OCI-LY3 (cell line): ENCODE data around the gene MAGI2.

Experiments
- H2AFZ ChIP-seq: fragments of 200-600, 300-600 bp; shearing (Covaris generic); 2 replicates; pipeline ENCODE4 v1.6.0; 2014; ENCODE audit warnings: antibody characterized with exemption, low read depth, low read length
- H3K27ac ChIP-seq: fragments of 200-600, 300-600 bp; sonication (generic); 2 replicates; pipeline ENCODE4 v1.5.1; 2014; ENCODE audit warnings: mild to moderate bottlenecking, low read length, moderate library complexity, mixed read lengths
- H3K27me3 ChIP-seq: fragments of 200-600, 300-600 bp; sonication (generic); 2 replicates; pipeline ENCODE4 v1.6.1; 2014; ENCODE audit warnings: low read depth, low read length, mixed read lengths
- H3K36me3 ChIP-seq: fragments of 200-600, 300-600 bp; sonication (generic); replicated peaks from 2 replicates; pipeline ENCODE3; 2014; ENCODE audit warnings: low read depth, low read length, mixed read lengths
- H3K4me1 ChIP-seq: fragments of 300-600, 200-600 bp; sonication (generic); 2 replicates; pipeline ENCODE4 v1.6.1; 2014; ENCODE audit warnings: low read length, mixed read lengths
- H3K4me2 ChIP-seq: fragments of 200-600, 300-600 bp; sonication (generic); 2 replicates; pipeline ENCODE4 v1.6.1; 2014; ENCODE audit warnings: low read length, mixed read lengths
- H3K4me3 ChIP-seq: fragments of 300-600, 200-600 bp; sonication (generic); 2 replicates; pipeline ENCODE4 v1.5.1; 2014; ENCODE audit warnings: antibody characterized with exemption, mild to moderate bottlenecking, low read length, moderate library complexity
- H3K79me2 ChIP-seq: fragments of 300-600, 200-600 bp; shearing (Covaris generic); 2 replicates; pipeline ENCODE4 v1.6.1; 2014; ENCODE audit warnings: mild to moderate bottlenecking, low read length, mixed read lengths
- H3K9ac ChIP-seq: fragments of 300-600, 200-600 bp; shearing (Covaris generic); 2 replicates; pipeline ENCODE4 v1.6.0; 2014; ENCODE audit warnings: mild to moderate bottlenecking, low read length, moderate library complexity
- H3K9me3 ChIP-seq: fragments of 200-600, 300-600 bp; shearing (Covaris generic); 2 replicates; pipeline ENCODE4 v1.6.1; 2014; ENCODE audit warnings: low read length, mixed read lengths; ENCODE audit not compliant: insufficient read depth
- H4K20me1 ChIP-seq: fragments of 200-600, 300-600 bp; sonication (generic); 2 replicates; pipeline ENCODE4 v1.6.1; 2016; ENCODE audit warnings: low read length, mixed read lengths; ENCODE audit not compliant: insufficient read depth
- CTCF ChIP-seq: fragments of 200-600, 300-600 bp; sonication (generic); IDR thresholded peaks from 2 replicates; pipeline ENCODE4 v1.5.1; 2014; ENCODE audit warnings: antibody characterized with exemption, low read length, low read depth
- EZH2phosphoT487 ChIP-seq: fragments of 200-600 bp; shearing (Covaris generic); IDR thresholded peaks from 2 replicates; pipeline ENCODE4 v1.6.1; 2018; ENCODE audit warnings: antibody characterized with exemption, mixed run types, low read depth

MAGI2 gene

GRCh38 chr7:79398138-79398749 lies 55.2 kb downstream of the MAGI2 start:
- Histone ChIP-seq H3K4me3 (no peak overlapping the region), H3K9me3 (no peaks in the 10 kb centered on the region), H3K36me3 (no peaks in the 10 kb centered on the region), H3K27me3 (no peaks in the 10 kb centered on the region), H3K4me1 (no peaks in the 10 kb centered on the region), H3K79me2 (no peaks in the 10 kb centered on the region), H3K27ac (no peak overlapping the region), H3K9ac (no peak overlapping the region), H2AFZ (no peak overlapping the region), H4K20me1 (no peaks in the 10 kb centered on the region), H3K4me2 (no peak overlapping the region)
- TF ChIP-seq CTCF (no peak), EZH2phosphoT487 (no peak)

- no peaks in the 10 kb centered on the region for H3K9me3 ChIP-seq
- no peaks in the 10 kb centered on the region for H3K79me2 ChIP-seq
- H3K36me3 ChIP-seq, result no peaks in the 10 kb centered on the region
- no peak overlapping the region for H3K27ac ChIP-seq
- no peak for TF ChIP-seq EZH2phosphoT487
- TF ChIP-seq CTCF, result no peak
- H2AFZ ChIP-seq, result no peak overlapping the region
- no peaks in the 10 kb centered on the region for H3K27me3 ChIP-seq
- no peaks in the 10 kb centered on the region for H3K4me1 ChIP-seq
- H3K4me2 ChIP-seq, result no peak overlapping the region
- no peaks in the 10 kb centered on the region for H4K20me1 ChIP-seq
- no peak overlapping the region for H3K4me3 ChIP-seq
- no peak overlapping the region for H3K9ac ChIP-seq
Measured at GRCh38 chr7:79386688-79387422, 66.6 kb downstream of the MAGI2 start.

- TF ChIP-seq EZH2phosphoT487, result no peak
- TF ChIP-seq CTCF, result no peak
- Histone ChIP-seq H4K20me1 (no peaks in the 10 kb centered on the region), H3K9me3 (no peaks in the 10 kb centered on the region), H3K4me2 (no peak overlapping the region), H3K4me1 (no peaks in the 10 kb centered on the region), H2AFZ (no peak overlapping the region), H3K27me3 (no peaks in the 10 kb centered on the region), H3K27ac (no peak overlapping the region), H3K36me3 (no peaks in the 10 kb centered on the region), H3K79me2 (no peaks in the 10 kb centered on the region), H3K9ac (no peak overlapping the region), H3K4me3 (no peak overlapping the region)
Measured at GRCh38 chr7:79381921-79382320, 71.5 kb downstream of the MAGI2 start.

- no peaks in the 10 kb centered on the region for H3K36me3 ChIP-seq
- H3K4me2 ChIP-seq, result no peak overlapping the region
- no peak overlapping the region for H3K9ac ChIP-seq
- H3K79me2 ChIP-seq, result no peaks in the 10 kb centered on the region
- no peaks in the 10 kb centered on the region for H3K9me3 ChIP-seq
- no peaks in the 10 kb centered on the region for H3K27me3 ChIP-seq
- no peak overlapping the region for H3K4me3 ChIP-seq
- H2AFZ ChIP-seq, result no peak overlapping the region
- no peaks in the 10 kb centered on the region for H4K20me1 ChIP-seq
- no peak for TF ChIP-seq EZH2phosphoT487
- no peak for TF ChIP-seq CTCF
- no peaks in the 10 kb centered on the region for H3K4me1 ChIP-seq
- no peak overlapping the region for H3K27ac ChIP-seq
Measured at GRCh38 chr7:79377097-79377496, 76.4 kb downstream of the MAGI2 start.
